PFSK-1 (cell line): Measurements from ENCODE around the gene RPS6KA4.

Source experiments
- FOXP2 ChIP-seq: optimal IDR thresholded peaks from 2 replicates; pipeline ENCODE3; 2011; ENCODE audit warnings: borderline replicate concordance, control low read depth, inconsistent platforms; ENCODE audit not compliant: insufficient read depth; ENCODE audit errors: extremely low read length, extremely low read depth
- POLR2AphosphoS5 ChIP-seq: IDR thresholded peaks from 2 replicates; pipeline ENCODE4 v1.6.1; 2012; ENCODE audit warnings: low read depth, mild to moderate bottlenecking, control low read depth, low read length, moderate library complexity
- SIN3A ChIP-seq: IDR thresholded peaks from 2 replicates; pipeline ENCODE4 v1.6.1; 2012; ENCODE audit warnings: mild to moderate bottlenecking, low read length, moderate library complexity, borderline replicate concordance; ENCODE audit not compliant: insufficient read depth
- TAF1 ChIP-seq: IDR thresholded peaks from 2 replicates; pipeline ENCODE4 v1.6.1; 2012; ENCODE audit warnings: low read length, control low read depth, borderline replicate concordance; ENCODE audit not compliant: insufficient read depth
- TF ChIP-seq, protein P1 (sequence below), 2 experiments: IDR thresholded peaks; 2 replicates each; pipeline versions ENCODE4 v1.6.1 to v1.8.0; 2011 to 2012; ENCODE audit warnings: low read depth in 2 of 2, low read length in 2 of 2, control low read depth in 1 of 2, inconsistent platforms in 1 of 2, mild to moderate bottlenecking in 1 of 2, moderate library complexity in 1 of 2; ENCODE audit not compliant: insufficient read depth in 1 of 2

RPS6KA4 gene

DNA sequence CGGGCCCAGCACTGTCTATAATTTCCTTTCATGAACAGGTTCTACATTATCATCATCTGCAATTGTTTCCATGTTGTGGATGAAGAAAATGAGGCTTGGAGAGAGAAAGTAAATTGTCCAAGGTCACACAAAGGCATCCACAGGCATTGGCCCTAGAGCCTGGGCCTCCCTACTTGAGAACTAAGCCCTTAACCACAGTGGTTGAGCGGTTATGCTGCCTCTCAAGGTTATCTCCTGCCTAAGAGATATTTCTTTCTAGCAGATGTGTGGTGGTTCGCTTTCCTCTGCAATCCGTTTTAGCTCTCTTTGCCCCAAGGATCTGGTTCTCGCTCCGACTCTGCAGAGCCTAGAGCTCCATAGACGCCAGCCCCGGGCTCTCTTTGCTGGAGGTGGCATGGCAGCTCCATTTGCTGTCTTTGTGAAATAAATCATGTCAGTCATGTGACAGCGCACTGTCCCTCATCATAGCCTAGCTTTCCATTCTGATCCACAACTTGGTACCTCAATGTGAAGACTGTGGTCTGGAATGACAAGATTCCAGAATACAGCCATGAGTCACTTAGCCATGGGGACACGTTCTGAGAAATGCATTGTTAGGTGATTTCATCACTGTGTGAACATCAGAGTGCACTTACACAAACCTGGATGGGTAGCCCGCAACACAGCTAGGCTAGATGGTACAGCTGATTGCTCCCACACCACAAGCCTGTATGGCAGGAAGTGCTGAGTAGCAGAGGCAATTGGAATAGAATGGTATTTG, 27.2 kb downstream of the RPS6KA4 start:
- TF ChIP-seq, protein P1, sequence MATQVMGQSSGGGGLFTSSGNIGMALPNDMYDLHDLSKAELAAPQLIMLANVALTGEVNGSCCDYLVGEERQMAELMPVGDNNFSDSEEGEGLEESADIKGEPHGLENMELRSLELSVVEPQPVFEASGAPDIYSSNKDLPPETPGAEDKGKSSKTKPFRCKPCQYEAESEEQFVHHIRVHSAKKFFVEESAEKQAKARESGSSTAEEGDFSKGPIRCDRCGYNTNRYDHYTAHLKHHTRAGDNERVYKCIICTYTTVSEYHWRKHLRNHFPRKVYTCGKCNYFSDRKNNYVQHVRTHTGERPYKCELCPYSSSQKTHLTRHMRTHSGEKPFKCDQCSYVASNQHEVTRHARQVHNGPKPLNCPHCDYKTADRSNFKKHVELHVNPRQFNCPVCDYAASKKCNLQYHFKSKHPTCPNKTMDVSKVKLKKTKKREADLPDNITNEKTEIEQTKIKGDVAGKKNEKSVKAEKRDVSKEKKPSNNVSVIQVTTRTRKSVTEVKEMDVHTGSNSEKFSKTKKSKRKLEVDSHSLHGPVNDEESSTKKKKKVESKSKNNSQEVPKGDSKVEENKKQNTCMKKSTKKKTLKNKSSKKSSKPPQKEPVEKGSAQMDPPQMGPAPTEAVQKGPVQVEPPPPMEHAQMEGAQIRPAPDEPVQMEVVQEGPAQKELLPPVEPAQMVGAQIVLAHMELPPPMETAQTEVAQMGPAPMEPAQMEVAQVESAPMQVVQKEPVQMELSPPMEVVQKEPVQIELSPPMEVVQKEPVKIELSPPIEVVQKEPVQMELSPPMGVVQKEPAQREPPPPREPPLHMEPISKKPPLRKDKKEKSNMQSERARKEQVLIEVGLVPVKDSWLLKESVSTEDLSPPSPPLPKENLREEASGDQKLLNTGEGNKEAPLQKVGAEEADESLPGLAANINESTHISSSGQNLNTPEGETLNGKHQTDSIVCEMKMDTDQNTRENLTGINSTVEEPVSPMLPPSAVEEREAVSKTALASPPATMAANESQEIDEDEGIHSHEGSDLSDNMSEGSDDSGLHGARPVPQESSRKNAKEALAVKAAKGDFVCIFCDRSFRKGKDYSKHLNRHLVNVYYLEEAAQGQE (IDR thresholded peaks at IDR 0.05; ENCODE audit: insufficient read depth in 1 of 2, low read depth in 2 of 2, low read length in 2 of 2), result no peak
- no peak for TF ChIP-seq TAF1
- TF ChIP-seq POLR2AphosphoS5, result no peak
- no peak for TF ChIP-seq SIN3A
- TF ChIP-seq FOXP2, result no peak

DNA sequence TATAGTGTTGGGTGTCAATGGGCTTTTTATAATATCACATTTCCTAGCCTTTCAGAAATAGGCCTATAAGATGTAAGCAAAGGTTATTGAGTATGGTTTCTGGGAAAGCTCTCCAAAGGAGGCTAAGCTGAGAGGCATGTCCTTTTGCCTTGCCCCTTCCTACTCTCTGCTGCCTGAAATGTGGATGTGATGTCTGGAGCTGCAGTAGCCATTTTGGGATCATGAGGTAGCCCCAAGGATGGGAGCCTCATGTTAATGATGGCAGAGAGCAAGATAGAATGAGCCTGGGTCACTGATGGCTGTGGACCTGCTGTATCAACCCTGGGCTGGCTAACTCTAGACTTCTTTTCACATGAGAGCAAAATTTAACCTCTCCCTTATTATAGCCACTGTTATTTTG, 29.0 kb downstream of the RPS6KA4 start:
- TF ChIP-seq POLR2AphosphoS5 (no peak), FOXP2 (no peak), SIN3A (no peak), TAF1 (no peak)
- TF ChIP-seq, protein P1 (IDR thresholded peaks at IDR 0.05; ENCODE audit: insufficient read depth in 1 of 2, low read depth in 2 of 2, low read length in 2 of 2), result no peak

DNA sequence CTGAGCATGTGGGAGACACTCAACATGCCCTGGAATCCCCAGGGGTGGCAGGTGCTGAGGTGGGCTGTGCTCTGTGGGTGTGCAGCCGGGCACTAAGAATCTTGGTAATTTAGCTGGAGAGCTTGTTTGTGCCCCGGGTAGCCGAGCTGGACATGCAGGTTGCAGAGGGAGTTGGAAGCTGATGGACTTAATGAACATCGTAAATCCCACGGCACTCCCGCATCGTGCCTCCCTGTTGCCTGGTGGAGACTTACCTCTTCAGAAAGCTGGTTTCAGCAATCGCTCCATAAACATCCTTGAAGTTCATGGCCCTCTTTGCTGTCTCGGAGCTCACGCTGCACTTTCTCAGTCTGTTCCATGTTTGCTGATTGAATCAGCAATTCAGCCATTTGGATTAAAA, 29.9 kb downstream of the RPS6KA4 start:
- TF ChIP-seq POLR2AphosphoS5, result no peak
- TF ChIP-seq SIN3A, result no peak
- no peak for TF ChIP-seq TAF1
- no peak for TF ChIP-seq FOXP2
- TF ChIP-seq, protein P1 (IDR thresholded peaks at IDR 0.05; ENCODE audit: insufficient read depth in 1 of 2, low read depth in 2 of 2, low read length in 2 of 2), result no peak

DNA sequence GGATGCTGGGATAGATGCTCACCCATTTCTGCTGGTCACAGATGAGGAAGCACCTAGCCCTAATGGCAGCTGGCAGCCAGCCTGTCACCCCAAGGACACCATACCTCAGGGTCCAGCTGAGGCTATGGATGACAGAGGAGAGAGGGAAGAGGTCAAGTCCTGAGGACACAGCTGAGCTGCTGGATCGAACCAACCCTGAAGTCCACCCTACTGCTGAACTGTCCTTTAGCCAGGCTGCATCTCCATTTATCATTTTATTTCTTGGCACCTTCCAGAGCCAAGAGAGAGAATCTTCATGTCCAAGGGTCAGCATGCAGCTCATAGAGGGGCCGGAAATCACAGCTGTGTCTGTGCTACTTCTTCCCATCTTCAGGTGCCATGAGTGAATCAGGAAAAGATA, 30.9 kb downstream of the RPS6KA4 start:
- no peak for TF ChIP-seq SIN3A

DNA sequence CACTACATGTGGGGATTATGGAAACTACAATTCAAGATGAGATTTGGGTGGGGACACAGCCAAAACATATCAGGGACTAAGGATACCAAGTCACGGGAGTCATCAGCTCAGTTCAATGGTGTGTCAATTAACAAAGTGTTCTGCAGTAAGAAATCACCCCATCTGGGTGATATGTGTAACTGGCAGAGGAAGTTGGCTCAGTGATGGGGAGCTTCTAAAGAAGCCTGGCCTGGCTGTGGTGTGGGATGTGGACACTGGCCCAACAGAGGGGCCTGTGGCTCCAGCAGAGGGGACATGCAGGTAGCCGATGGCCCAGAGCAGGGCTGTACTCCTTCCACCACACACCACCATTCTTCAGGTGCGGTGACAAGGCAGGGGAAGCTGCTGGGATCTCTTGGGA, 31.6 kb downstream of the RPS6KA4 start:
- TF ChIP-seq, protein P1 (IDR thresholded peaks at IDR 0.05; ENCODE audit: insufficient read depth in 1 of 2, low read depth in 2 of 2, low read length in 2 of 2), result no peak
- TF ChIP-seq TAF1 (no peak), SIN3A (no peak)
